Progenitor cell of endocrine pancreas (in vitro differentiated cells): ENCODE results near the gene PPP2R1B. TPM values are rescaled to one million over a fixed set of nuclear protein-coding genes. Genes with fewer than 3 reads are reported as not detected.

Experiments used
- DNase-seq: peaks from one replicate; pipeline ENCODE4 v3.0.0; 2021; ENCODE audit warnings: low spot score; ENCODE audit not compliant: unreplicated experiment
- H3K27ac Mint-ChIP-seq: 2 replicates; pipeline ENCODE4 v1.8.0; 2021; ENCODE audit warnings: mild to moderate bottlenecking, moderate library complexity, mixed read lengths
- H3K27me3 Mint-ChIP-seq: 2 replicates; pipeline ENCODE4 v1.8.0; 2021; ENCODE audit warnings: mixed read lengths
- H3K36me3 Mint-ChIP-seq: 2 replicates; pipeline ENCODE4 v1.8.0; 2022; ENCODE audit warnings: mixed read lengths; ENCODE audit not compliant: insufficient read depth
- H3K4me1 Mint-ChIP-seq: 2 replicates; pipeline ENCODE4 v1.8.0; 2021; ENCODE audit warnings: low read depth, mixed read lengths
- H3K4me3 Mint-ChIP-seq: 2 replicates; pipeline ENCODE4 v1.8.0; 2021; ENCODE audit warnings: low read depth, mild to moderate bottlenecking, moderate library complexity, mixed read lengths
- H3K9me3 Mint-ChIP-seq: 2 replicates; pipeline ENCODE4 v1.8.0; 2021; ENCODE audit warnings: low read depth, mixed read lengths
- CTCF ChIP-seq: fragments of 200-600 bp; sonication (generic); IDR thresholded peaks from one replicate; pipeline ENCODE4 v1.5.0; 2021; ENCODE audit warnings: antibody characterized with exemption, mild to moderate bottlenecking; ENCODE audit not compliant: unreplicated experiment
- total RNA-seq: library from RNA; stranded (reverse); gene quantifications from 2 replicates; pipeline ENCODE4 v1.2.1, GENCODE V29; 2021

PPP2R1B gene
- total RNA-seq, 1 donor from 2014 or later = 92.6 TPM

- no peak for DNase-seq
- no peak overlapping the region for H3K27ac Mint-ChIP-seq
- H3K36me3 Mint-ChIP-seq = peaks cover 14% of the 10 kb centered on the region
- no peak for TF ChIP-seq CTCF
- no peak overlapping the region for H3K4me3 Mint-ChIP-seq
- peaks cover 20% of the 10 kb centered on the region for H3K4me1 Mint-ChIP-seq
- H3K27me3 Mint-ChIP-seq = no peaks in the 10 kb centered on the region
- no peaks in the 10 kb centered on the region for H3K9me3 Mint-ChIP-seq
These were observed 45.3 kb upstream of the PPP2R1B start for GRCh38 chr11:111811445-111811844.

GRCh38 chr11:111808834-111809233 is 42.6 kb upstream of the PPP2R1B start:
- Mint-ChIP-seq H3K27me3 (no peaks in the 10 kb centered on the region), H3K27ac (no peak overlapping the region), H3K36me3 (peaks cover 25% of the 10 kb centered on the region), H3K9me3 (no peaks in the 10 kb centered on the region), H3K4me3 (no peak overlapping the region), H3K4me1 (peaks cover 16% of the 10 kb centered on the region)
- no peak for DNase-seq
- no peak for TF ChIP-seq CTCF

- Mint-ChIP-seq H3K4me1 (peaks cover 14% of the 10 kb centered on the region), H3K4me3 (no peak overlapping the region), H3K27me3 (no peaks in the 10 kb centered on the region), H3K9me3 (no peaks in the 10 kb centered on the region), H3K27ac (no peak overlapping the region), H3K36me3 (peaks cover 29% of the 10 kb centered on the region)
- TF ChIP-seq CTCF = no peak
- no peak for DNase-seq
These were observed 41.9 kb upstream of the PPP2R1B start for GRCh38 chr11:111808063-111808588.

GRCh38 chr11:111807076-111807475 is 40.9 kb upstream of the PPP2R1B start:
- Mint-ChIP-seq H3K27me3 (no peaks in the 10 kb centered on the region), H3K27ac (no peak overlapping the region), H3K4me3 (no peak overlapping the region), H3K4me1 (peaks cover 16% of the 10 kb centered on the region), H3K9me3 (no peaks in the 10 kb centered on the region), H3K36me3 (peaks cover 27% of the 10 kb centered on the region)
- no peak for TF ChIP-seq CTCF
- DNase-seq = no peak

GRCh38 chr11:111801135-111801534 is 34.9 kb upstream of the PPP2R1B start:
- peaks cover 19% of the 10 kb centered on the region for H3K4me1 Mint-ChIP-seq
- peaks cover 28% of the 10 kb centered on the region for H3K36me3 Mint-ChIP-seq
- H3K27me3 Mint-ChIP-seq = no peaks in the 10 kb centered on the region
- H3K4me3 Mint-ChIP-seq = no peak overlapping the region
- H3K9me3 Mint-ChIP-seq = no peaks in the 10 kb centered on the region
- no peak overlapping the region for H3K27ac Mint-ChIP-seq
- no peak for DNase-seq
- TF ChIP-seq CTCF = no peak
